CD4-positive, alpha-beta T cell treated with Interleukin-6 at 100 ng/mL for 8 hours (primary cell): ENCODE measurements around the gene ANKRD11.
"Not testable (repeated sequence)": the region's sequence is repeated elsewhere in the genome, so short reads cannot be mapped to it uniquely, and the experiment has no call there.

ENCODE experiments used
- DNase-seq: peaks from one replicate; pipeline ENCODE4 v3.0.0-alpha.2; 2020; ENCODE audit warnings: mixed read lengths, low spot score

ANKRD11 gene

DNA sequence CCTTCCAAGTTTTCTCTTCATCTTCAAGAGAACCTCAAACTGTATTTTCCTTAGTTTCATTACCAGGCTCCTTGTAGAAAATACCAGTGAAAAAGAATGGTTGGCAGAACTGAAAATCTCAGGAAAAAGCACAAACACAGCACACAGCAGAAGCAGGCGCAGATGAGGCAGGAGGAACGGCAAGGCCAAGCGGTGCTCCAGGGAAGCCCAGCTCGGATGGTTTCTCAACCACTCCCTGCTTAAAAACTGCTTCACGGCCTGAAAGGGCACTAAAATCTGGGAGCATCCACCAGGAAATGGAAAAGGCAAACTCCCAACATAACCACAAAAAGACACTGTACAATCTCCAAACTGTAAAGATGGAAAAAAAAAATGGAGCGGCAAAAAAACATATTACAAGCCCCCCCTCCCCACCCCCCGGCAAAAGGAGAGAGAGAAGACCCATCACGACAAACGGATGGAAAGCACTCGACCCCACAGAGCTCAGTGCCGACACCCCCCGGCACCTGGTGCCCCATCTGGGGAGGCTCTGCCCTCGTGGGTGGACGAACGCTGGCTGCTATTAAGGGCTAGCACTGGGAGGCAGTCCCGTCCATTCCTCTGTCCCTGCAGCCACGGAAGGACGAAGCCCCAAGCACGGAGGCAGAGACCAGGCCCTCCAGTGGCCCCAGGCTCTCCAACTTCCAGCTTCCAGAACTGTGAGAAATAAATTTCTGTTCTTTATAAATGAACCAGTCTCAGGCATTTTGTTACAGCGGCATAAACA lies 145.3 kb downstream of the ANKRD11 start:
- no peak for DNase-seq

DNA sequence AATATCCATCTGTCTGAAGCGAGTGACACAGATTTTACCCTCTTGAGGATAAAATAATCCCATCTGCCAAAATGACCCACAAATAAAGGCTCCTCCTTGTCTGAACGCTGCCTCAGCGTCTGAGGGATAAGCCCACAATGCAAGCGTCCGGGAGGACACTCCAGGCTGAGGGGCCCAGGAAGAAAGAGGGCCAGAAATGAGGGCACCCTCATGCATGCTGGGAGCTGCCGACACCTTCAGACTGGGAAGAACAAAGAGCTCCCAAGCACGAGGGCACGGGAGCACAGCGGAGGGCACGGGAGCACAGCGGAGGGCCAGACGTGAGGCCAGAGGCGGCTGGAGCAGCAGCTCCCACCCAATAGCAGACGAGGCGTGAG lies 145.9 kb downstream of the ANKRD11 start:
- DNase-seq: no peak

DNA sequence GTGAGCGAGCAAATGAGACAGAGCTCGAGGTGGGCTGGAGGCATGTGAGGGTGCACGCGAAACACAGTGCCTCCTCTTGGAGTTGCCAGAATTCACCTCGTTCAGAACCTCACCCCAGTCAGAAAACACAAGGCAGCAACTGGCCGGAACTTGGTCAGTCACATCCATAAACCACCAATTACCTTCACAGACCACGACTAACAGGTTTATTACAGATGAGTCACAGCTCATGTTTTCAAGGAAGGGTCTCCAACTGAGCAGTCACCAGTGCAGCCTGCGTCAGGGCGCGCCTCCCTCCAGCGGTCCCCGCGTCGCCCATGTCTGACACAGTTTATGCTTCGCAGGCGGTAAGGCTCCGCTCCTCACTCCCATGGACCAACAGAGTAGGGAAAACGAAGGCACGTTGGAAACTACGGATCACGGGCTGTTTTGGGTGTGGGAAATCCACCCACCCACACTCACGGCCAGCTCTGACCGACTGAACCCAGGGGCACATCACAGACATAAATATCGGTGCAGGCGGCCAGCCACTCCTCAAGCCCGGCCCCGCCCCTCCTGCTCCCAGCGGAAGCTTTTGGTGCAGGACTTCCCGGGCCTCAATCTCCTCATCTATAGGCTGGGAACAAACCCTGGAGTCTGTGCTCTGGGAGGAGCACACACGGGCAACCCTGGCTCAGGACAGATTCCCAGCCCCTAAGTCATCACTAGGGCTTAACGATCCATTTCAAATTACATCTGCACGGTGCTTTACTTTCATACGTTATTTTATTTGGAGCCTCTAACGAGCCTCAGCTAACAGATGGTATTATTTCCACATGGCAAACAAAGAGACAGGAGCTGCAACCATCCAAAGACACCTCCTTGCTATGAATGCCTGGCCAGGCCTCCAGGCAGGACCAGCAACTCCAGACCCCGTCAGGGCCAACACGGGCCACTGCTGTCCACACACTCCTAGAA lies 146.6 kb downstream of the ANKRD11 start:
- DNase-seq: no peak

DNA sequence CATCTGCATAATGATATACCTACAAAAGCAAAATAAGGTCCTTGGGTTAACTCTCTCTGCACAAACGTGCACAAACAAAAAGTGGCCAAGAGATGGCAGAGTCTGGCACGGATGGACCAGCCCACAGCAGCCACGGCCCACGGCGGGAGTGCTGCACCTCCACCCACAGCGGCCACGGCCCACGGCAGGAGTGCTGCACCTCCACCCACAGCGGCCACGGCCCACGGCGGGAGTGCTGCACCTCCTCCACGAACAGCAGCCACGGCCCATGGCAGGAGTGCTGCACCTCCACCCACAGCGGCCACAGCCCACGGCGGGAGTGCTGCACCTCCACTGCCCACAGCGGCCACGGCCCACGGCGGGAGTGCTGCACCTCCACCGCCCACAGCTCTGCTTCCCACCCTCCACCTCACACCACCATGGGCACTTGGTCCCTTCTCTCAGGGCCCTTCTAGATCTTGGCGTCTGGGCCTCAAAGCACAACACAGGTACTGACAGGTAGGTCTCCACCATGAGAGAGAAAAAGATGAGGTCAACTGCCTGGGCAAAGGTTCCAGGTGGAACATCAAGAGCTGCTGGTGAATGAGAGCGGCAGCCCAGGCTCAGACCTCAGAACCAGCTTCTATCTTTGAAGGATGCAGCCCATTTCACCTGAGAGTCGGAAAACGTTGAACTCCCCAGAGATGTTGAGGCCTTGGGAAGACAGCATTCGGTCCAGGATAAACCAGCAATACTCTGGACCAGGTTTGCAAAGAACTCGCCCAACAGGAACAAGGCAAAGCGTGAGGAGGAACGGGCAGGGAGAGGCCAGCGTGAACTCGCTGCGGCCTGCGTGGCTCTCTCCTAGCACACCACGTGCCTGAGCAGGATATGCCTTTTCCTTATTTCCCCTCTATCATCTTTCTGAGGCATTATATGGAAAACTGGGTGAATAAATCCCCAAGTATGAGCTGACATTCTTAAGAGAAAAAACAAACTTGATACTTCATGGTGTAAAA lies 148.4 kb downstream of the ANKRD11 start:
- DNase-seq: no peak

DNA sequence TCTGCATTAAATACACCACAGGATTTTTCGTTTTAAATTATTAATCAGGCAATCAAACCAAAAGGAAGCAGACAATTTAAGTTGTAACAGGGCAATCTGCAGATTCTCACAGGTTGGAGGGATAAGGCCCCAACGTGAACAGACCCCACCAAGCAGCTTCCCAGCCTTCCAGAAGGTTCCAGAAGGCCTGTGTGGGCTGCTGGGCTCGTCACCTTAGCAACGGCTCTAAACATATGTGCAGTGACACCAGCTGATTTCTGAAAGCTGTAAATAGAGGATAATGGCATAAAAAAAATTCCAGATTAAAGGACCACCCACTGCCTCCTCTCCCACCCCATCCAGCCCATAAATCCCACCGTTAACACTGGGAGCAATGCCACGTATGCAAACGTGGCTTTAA lies 149.1 kb downstream of the ANKRD11 start:
- DNase-seq: no peak

DNA sequence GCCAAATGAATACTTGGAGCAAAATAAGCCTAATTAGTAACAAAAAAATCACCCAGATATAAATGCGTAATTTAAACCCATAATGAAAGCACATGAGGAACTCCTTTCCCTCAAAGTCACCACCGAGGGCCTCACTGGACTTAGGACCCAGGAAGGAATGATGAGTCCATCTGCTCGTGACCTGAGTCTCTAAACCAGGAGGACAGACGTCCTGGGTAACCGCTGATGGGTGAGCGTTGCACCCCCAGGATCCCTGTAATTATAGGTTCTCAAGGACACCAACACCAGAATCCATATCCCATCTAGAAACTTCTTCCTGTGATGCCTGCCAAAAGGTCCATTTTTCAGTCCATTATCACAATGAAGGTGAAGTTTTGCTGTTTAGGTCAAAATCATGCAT lies 151.5 kb downstream of the ANKRD11 start:
- DNase-seq: no peak

DNA sequence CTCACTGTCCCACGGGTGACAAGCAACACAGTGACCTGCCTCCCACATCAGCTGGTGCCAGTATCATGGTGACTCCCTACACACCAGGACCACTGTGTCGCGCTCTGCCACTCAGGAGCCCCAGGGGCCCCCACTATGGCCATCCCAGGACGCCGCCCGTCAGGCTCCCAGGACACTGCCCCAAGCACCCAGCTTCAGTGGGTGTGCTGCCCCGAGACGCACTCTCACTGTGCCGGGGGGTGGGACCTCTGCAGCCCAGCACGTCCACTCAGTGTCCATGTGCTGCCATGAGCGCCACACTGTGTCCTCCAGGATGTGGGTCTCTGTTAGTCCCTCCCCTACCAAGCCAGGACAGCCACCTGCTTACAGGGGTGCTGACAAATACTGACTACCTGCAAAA lies 152.4 kb downstream of the ANKRD11 start:
- DNase-seq: no peak

DNA sequence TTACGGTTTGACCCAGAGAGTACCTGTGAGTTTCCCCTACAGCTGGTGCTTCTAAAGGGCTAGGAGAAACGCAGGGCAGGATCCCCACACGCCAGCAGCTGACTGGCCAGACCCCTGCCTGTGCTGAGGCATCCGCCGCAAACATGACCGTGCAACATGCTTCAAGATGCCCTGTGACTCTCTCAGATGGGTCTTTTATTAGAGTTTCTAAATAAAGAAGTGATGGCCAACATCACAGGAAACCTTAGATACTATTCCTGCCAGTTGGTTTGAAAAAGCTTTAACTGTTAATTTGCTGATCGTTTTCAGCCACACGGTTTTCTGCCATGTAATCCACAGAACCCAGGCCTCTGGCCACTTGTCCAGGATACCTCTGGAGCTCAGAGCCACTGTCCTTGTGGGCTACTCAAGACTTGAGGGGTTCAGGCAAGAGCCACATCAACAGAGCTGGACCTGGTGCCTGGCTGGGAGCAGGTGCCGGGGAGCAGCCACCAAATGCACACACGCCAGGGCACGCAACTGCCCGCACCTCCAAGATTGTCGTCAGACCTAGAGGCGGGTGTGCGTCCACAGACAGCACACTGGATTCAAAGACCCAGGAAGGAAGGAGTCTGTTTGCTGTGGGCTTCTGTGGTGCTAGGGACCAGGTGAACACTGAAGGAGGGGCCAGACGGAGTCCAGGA lies 154.4 kb downstream of the ANKRD11 start:
- no peak for DNase-seq

DNA sequence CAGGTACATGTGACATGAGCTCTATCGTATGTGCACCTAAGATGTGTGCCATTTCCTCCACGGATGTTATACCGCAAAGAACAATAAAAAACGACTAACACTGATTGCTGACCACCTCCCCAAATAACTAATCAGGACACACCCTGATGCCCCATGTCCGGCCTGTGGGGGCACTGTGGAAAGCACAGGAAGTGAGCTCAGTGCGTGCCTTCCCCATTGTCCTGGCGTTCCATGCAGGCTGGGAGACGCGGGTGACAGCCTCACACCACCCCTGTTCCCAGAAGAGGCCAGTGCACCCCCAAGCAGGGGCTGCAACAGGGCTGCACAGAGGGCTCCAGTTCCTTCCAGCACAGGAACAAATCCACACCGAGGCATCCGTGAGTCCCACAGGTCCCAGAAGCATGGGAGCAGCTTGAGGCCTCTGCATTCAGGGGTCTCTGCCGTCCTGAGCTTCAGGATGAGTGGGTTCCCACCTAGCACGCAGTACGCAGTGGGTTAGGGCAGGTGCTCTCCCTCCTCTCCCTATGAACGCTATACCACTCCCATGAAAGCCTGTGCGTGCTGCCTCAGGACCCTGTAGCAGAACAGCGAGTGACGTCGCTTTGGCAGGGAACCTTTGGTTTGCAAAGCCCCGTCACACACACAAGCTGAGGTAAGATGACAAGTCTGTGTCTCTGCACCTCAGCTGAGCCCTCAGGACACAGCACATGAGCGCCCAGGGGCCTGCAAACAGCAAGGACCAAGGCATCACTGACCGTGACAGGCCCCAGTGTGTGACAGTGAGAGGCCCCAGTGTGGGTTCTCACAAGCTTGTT lies 155.2 kb downstream of the ANKRD11 start:
- no peak for DNase-seq

DNA sequence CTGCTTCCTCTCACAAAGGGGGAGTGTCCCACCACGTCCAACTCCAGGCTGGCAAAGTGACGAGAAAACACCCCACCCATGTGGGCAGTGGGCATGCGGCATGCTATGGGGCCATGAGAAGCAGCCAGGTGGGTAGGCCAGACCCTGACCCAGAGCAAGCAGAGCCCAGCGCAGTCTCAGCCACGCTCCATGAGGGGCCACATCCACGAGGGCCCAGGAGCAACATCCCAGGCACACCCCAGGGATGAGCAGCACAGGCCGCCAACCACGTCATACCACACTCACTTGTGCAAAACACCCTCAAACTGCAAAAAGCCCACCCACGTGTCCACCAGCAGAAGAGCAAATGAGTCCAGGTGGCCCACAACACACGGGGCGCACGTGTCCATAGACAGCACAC lies 155.9 kb downstream of the ANKRD11 start:
- DNase-seq: no peak

DNA sequence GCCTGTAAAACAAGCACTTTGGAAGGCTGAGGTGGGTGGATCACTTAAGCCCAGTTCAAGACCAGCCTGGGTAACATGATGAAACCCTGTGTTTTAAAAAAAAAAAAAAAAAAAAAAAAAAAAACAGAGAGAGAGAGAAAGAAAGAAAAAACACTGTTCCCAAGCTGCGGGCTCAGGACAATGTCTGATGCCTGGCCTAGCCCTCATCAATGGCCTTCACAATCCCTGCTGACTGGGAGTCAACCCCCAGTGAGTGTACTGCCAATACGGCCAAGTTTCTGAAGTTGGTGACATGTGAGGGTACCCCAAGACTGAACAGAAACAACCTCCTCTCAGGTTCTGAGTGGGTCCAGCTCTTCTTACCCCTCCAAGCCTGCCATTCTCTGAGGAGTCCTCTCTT lies 156.3 kb downstream of the ANKRD11 start:
- DNase-seq: no peak

DNA sequence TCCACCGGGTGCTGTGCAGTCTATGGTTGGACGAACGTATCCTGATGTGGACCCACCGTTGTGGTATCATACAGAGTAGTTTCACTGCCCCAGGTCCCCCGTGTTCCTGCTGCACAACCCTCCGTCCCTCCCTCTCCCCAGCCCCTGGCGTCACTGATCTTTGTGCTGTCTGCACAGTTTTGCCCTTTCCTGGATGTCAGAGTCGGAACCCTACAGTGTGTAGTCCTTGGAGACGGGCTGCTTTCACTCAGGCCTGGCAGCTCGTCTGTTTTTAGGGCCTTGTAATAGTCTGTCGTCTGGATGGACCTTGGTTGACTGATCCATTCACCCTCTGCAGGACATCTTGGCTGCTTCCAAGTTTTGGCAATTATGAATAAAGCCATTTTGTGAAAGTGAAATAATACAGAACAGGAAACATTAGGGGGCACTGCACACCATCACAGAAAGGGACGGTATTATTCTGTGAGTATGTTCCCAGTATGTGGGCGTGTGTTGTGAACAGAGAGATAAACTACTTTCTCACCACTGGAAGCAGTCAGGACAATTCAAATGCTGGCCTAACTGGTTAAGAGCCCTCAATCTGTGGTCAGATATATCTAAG lies 156.9 kb downstream of the ANKRD11 start:
- peak; percentile 55 for DNase-seq

DNA sequence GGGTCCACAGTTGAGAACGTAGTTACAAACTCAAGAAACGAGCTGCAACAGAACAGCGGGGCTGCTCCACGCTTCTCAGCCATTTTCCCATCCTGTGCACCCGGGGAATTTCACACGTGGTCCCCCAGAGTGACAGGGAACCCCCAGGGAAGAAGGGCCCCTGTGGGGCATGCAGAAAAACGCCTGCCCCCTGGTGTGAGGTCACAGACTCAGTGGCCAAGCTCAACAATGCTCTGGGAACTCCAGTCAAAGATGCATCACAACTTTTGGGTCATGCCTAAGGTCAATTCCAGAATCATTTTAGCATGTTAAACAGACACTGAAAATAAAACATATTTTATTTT lies 157.5 kb downstream of the ANKRD11 start:
- DNase-seq: no peak

DNA sequence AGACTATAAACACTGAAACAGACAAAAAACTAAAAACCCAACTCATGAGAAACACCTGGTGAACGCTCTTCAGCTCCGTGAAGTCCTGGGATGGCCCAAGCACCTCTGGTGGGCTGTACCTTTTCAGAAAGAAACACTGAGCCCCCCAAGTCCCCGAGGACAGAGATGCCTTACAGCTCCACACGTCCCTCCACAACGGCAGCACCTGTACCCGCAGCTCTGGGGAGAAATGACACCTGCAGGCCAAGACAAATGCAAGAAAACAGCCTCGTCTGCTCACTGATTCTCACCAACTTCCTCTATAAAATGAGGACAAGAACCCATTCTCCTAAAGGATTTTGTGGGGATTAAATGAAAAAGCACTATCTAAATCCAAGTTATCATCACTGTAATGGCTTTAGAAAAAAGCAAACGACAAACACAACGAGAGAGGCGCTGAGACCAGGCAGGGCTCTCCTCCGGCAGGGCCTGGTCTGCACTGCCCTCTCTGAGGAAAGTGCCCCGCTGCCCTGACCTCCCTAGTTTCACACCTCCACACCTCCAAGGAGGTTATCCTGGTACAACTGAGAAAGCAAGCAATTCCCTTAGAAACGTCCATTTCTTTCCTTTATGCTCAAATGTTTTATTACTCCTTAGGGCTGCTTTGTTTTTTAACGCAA lies 158.0 kb downstream of the ANKRD11 start:
- DNase-seq: no peak

DNA sequence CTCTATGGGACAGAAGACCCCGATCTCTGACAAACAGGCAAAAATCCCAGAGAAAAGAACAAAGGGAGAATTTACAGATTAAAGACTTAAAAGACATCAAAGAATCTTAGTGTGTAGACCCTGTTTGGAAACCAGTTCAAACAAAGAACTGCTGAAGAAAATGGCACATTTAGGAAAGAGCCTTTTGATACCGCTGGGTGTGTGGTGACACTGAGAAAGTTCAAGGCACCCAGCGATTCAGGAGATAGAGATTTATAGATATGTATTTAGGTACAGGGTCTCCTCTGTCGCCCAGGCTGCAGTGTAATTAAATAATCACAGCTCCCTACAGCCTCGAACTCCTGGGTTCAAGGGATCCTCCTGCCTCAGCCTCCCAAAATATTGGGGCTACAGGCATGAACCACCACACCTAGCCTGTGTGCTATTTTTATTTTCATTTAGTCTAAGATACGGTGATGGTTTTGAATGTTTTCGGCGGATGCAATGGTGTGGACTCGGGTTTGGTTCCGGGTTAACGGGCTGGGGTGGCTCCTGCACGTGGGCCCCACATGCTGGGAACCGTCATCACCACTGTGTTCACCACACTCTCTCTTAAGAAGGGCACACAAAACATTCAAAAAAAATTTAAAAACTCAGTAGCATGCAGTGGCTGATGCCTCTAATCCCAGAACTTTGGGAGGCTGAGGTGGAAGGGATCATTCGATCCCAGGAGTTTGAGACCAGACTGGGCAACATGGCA lies 158.8 kb downstream of the ANKRD11 start:
- DNase-seq: no peak

DNA sequence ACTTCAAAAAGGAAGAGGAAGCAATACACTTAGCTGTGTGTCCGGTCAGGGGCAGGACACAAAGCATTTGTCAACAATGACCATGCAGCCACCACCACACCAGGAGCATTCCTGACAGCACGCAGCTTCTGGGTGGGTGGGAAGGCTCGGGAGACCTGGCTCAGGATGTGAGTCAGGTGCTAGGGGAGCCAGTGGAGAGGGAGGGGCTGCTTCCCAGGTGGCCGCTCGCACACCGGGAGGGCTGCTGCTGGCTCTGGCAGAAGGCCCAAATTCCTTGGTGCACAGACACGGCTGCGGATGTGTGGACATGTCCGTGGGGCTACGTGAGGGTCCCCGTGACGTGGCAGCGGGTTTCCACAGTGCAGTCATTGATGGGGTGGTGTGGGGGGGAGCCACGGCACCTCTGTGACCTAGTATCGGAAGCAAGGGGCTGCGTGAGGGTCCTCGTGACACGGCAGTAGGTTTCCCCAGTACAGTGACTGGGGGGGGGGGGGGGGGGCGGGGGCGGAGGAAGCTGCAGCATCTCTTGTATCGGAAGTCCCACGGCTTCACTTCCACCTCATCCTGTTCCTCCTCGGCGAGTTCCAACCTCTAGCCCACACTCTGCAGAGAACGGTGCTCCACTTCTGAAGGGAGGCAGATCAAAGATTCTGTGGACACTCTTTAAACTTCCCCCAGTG lies 160.0 kb downstream of the ANKRD11 start:
- peak; percentile 60 for DNase-seq

DNA sequence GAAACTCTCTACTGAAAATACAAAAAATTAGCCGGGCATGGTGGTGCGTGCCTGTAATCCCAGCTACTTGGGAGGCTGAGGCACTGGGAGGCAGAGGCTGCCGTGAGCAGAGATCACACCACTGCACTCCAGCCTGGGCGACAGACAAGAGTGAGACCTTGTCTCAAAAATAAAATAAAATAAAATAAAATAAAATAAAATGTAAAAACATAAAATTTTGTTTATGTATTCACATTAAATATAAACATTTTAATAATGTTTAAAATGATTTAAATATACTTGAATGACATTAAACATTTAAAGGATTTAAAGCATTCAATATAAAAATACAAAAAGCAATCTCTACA lies 160.6 kb downstream of the ANKRD11 start:
- DNase-seq: not testable (repeated sequence)
